Measurements from ENCODE around the gene WDR37.
A peak's percentile ranks its signal among the peaks of the same experiment; 100 is the strongest.

The WDR37 gene

GRCh38 chr10:1094112-1095057 is 38.2 kb downstream of the WDR37 start:
- DNase-seq (ENCODE audit: low read depth) = peak; percentile 16
- H3K4me3 ChIP-seq (ENCODE audit: low read depth, low read length) = no peak overlapping the region
- no peak for TF ChIP-seq CTCF (IDR thresholded peaks at IDR 0.05; ENCODE audit: insufficient read depth, low read depth, low read length, missing control alignments)

- no peak overlapping the region for H3K4me3 ChIP-seq (ENCODE audit: low read depth, low read length)
- no peak for TF ChIP-seq CTCF (IDR thresholded peaks at IDR 0.05; ENCODE audit: insufficient read depth, low read depth, low read length, missing control alignments)
- DNase-seq (ENCODE audit: low read depth) = no peak
Observed at GRCh38 chr10:1095498-1095897, 39.3 kb downstream of the WDR37 start.

- no peak for DNase-seq (ENCODE audit: low read depth)
- H3K4me3 ChIP-seq (ENCODE audit: low read depth, low read length) = no peak overlapping the region
- TF ChIP-seq CTCF (IDR thresholded peaks at IDR 0.05; ENCODE audit: insufficient read depth, low read depth, low read length, missing control alignments) = no peak
Observed at GRCh38 chr10:1096287-1096889, 40.2 kb downstream of the WDR37 start.

GRCh38 chr10:1097436-1097835 is 41.3 kb downstream of the WDR37 start:
- TF ChIP-seq CTCF (IDR thresholded peaks at IDR 0.05; ENCODE audit: insufficient read depth, low read depth, low read length, missing control alignments) = no peak
- no peak overlapping the region for H3K4me3 ChIP-seq (ENCODE audit: low read depth, low read length)
- DNase-seq (ENCODE audit: low read depth) = no peak

- TF ChIP-seq CTCF (IDR thresholded peaks at IDR 0.05; ENCODE audit: insufficient read depth, low read depth, low read length, missing control alignments) = no peak
- DNase-seq (ENCODE audit: low read depth) = no peak
- H3K4me3 ChIP-seq (ENCODE audit: low read depth, low read length) = no peak overlapping the region
Observed at GRCh38 chr10:1100143-1100542, 44.0 kb downstream of the WDR37 start.

- no peak for TF ChIP-seq CTCF (IDR thresholded peaks at IDR 0.05; ENCODE audit: insufficient read depth, low read depth, low read length, missing control alignments)
- no peak for DNase-seq (ENCODE audit: low read depth)
- no peak overlapping the region for H3K4me3 ChIP-seq (ENCODE audit: low read depth, low read length)
Observed at GRCh38 chr10:1100691-1101368, 44.6 kb downstream of the WDR37 start.
